Left lung (tissue), 10 donors: ENCODE results near the gene CHST14. TPM values are rescaled to one million over a fixed set of nuclear protein-coding genes. Genes with fewer than 3 reads are reported as not detected.

Source experiments
- ATAC-seq: fragments of 200-7000 bp; cut with Tn5 transposase; one replicate; pipeline ENCODE4 v1.9.1; 2020; ENCODE audit warnings: moderate library complexity
- DNase-seq, 4 donors: peaks; one replicate each; pipeline ENCODE4 v3.0.0-alpha.2; 2013 to 2020
- H3K27ac ChIP-seq, 2 donors: fragments of 200-600 bp; sonication (generic) in 1 of 2; one replicate each; pipeline versions ENCODE4 v1.5.0 to v1.8.0; 2020 to 2021
- H3K27me3 ChIP-seq, 2 donors: fragments of 200-600 bp; sonication (generic) in 1 of 2; one replicate each; pipeline versions ENCODE4 v1.5.0 to v1.8.0; 2020 to 2021
- H3K36me3 ChIP-seq, 2 donors: fragments of 200-600 bp; sonication (generic) in 1 of 2; one replicate each; pipeline versions ENCODE4 v1.5.0 to v1.8.0; 2020 to 2021
- H3K4me1 ChIP-seq, 2 donors: fragments of 200-600 bp; one replicate each; pipeline ENCODE4 v1.8.0; 2021
- H3K4me3 ChIP-seq, 2 donors: fragments of 200-600 bp; sonication (generic) in 1 of 2; one replicate each; pipeline versions ENCODE4 v1.5.0 to v1.8.0; 2020 to 2021; ENCODE audit warnings: mild to moderate bottlenecking in 1 of 2
- H3K9me3 ChIP-seq, 2 donors: fragments of 200-600 bp; sonication (generic) in 1 of 2; one replicate each; pipeline versions ENCODE4 v1.5.0 to v1.8.0; 2020 to 2021
- intact Hi-C, 2 donors: fragments of 100-400 bp; cut with DNase I; formaldehyde crosslinking; loops; one replicate each; pipeline versions ENCODE4 v1.11.2 to v1.14.2; 2022
- polyA plus RNA-seq, 6 donors: library from polyadenylated mRNA; unstranded; fragments of 120-200 nt; gene quantifications; one replicate each; pipeline ENCODE4 v1.2.1, GENCODE V29; 2013; ENCODE audit not compliant: insufficient read length in 6 of 6
- total RNA-seq, 2 donors: library from RNA; stranded (reverse); fragmentation: NEBNext Ultra II Directional; extraction: Animal tissue kit (Norgen Biotek cat#: 25700); gene quantifications; one replicate each; pipeline ENCODE4 v1.2.1, GENCODE V29; 2021
- TF ChIP-seq, protein P1 (sequence below), 2 donors: fragments of 200-600 bp; sonication (generic) in 1 of 2; IDR thresholded peaks; one replicate each; pipeline versions ENCODE4 v1.5.0 to v1.8.0; 2021; ENCODE audit warnings: antibody characterized with exemption in 2 of 2
- donor health status: DM: no; HTN: yes; CAD: no.
- donor health status: DM: no; HTN: no; CAD: no.

The CHST14 gene
- total and polyA plus RNA-seq, 8 donors = 15.1 to 44.1 (median 37.4) TPM

DNA sequence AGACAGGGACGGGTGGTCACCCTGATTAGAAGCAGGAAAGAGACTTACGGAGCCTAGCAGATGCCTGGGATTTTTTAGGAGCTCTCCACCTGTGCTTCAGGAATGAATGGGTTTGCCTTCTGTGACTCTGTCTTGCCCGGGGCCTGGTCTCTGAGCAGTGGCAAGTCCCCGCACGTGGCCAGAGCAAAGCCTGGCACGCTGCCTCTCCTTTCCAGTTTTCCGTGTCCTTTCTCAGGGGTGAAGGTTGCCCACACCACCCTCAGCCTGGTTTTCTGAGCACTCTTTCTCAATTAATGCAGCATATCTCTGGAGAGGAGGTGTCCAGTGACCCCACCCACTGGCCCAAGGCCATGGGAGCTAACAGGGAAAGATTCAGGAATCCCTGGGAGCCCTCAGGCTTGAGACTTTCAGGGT is 14.5 kb upstream of the CHST14 start:
- Histone ChIP-seq H3K9me3 (no peaks in the 10 kb centered on the region), H3K36me3 (peaks cover 0 to 27% of the 10 kb centered on the region in 2 donors), H3K4me1 (peaks cover 19 to 56% of the 10 kb centered on the region in 2 donors), H3K27me3 (no peaks in the 10 kb centered on the region), H3K4me3 (no peak overlapping the region), H3K27ac (no peak overlapping the region)
- peak; percentile 70 for ATAC-seq
- peak in 1 of 4 donors; percentile 53 for DNase-seq
- TF ChIP-seq, protein P1, sequence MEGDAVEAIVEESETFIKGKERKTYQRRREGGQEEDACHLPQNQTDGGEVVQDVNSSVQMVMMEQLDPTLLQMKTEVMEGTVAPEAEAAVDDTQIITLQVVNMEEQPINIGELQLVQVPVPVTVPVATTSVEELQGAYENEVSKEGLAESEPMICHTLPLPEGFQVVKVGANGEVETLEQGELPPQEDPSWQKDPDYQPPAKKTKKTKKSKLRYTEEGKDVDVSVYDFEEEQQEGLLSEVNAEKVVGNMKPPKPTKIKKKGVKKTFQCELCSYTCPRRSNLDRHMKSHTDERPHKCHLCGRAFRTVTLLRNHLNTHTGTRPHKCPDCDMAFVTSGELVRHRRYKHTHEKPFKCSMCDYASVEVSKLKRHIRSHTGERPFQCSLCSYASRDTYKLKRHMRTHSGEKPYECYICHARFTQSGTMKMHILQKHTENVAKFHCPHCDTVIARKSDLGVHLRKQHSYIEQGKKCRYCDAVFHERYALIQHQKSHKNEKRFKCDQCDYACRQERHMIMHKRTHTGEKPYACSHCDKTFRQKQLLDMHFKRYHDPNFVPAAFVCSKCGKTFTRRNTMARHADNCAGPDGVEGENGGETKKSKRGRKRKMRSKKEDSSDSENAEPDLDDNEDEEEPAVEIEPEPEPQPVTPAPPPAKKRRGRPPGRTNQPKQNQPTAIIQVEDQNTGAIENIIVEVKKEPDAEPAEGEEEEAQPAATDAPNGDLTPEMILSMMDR (IDR thresholded peaks at IDR 0.05) = no peak
- intact Hi-C loops = no loop called here

DNA sequence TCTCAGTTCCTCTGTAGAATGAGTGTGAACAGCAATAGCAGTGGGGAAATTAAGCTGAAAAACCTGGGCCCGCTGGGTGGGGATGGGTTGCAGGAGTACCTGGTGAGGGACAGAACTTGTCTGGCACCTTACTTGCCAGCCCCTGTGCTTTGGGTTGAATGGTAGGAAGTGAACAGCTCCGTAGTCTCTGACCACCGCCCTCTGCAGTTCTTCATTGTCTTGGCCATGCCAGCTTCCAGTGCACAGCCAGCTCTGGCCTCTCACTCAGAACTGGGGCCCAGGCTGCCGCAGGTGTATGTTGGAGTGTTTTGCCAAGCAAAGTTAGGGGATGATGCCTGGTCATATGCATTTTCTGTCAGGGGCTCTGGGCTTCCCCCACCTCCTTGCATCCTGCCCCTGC is 14.0 kb upstream of the CHST14 start:
- peaks cover 0 to 30% of the 10 kb centered on the region in 2 donors for H3K36me3 ChIP-seq
- ATAC-seq (peak; percentile 11), DNase-seq (no peak)
- intact Hi-C loops = no loop called here
- no peaks in the 10 kb centered on the region for H3K9me3 ChIP-seq
- TF ChIP-seq, protein P1 (IDR thresholded peaks at IDR 0.05) = no peak
- no peaks in the 10 kb centered on the region for H3K27me3 ChIP-seq
- no peak overlapping the region for H3K27ac ChIP-seq
- no peak overlapping the region for H3K4me3 ChIP-seq
- peaks cover 19 to 51% of the 10 kb centered on the region in 2 donors for H3K4me1 ChIP-seq

DNA sequence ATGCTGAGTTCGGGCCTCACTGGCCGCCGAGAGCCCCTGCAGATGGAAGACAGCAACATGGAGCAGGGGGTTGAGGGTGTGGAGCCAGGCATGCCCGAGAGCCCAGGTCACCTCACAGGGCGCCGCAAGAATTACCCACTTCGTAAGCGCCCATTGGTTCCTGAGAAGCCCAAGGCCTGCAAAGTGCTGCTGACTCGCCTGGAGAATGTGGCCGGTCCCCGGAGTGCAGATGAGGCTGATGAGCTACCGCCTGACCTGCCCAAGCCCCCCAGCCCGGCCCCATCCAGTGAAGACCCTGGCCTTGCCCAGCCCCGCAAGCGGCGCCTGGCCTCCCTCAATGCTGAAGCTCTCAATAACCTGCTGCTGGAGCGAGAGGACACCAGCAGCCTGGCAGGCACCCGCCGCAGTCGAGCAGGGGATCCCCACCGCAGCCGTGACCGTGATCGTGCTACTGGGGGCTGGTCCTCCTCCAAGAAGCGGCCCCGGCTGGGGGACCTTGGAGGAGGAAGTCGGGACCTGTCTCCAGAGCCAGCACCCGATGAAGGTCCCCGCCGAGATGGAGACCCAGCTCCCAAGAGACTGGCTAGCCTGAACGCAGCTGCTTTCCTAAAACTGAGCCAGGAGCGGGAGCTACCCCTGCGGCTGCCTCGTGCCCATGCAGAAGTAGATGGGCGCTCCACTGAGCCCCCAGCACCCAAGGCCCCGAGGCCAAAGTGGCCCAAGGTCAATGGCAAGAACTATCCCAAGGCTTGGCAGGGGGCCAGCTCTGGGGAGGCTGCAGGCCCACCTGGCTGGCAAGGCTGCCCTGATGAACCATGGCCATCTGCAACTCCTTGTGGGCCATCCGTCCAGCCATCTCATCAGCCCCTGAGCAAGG is 12.1 kb upstream of the CHST14 start:
- intact Hi-C loops = no loop called here
- H3K36me3 ChIP-seq = peaks cover 0 to 47% of the 10 kb centered on the region in 2 donors
- no peaks in the 10 kb centered on the region for H3K27me3 ChIP-seq
- TF ChIP-seq, protein P1 (IDR thresholded peaks at IDR 0.05) = no peak
- H3K27ac ChIP-seq = no peak overlapping the region
- peaks cover 19 to 33% of the 10 kb centered on the region in 2 donors for H3K4me1 ChIP-seq
- H3K9me3 ChIP-seq = no peaks in the 10 kb centered on the region
- no peak overlapping the region for H3K4me3 ChIP-seq
- peak in 2 of 4 donors; percentile 29 to 72 for DNase-seq
- ATAC-seq = no peak

DNA sequence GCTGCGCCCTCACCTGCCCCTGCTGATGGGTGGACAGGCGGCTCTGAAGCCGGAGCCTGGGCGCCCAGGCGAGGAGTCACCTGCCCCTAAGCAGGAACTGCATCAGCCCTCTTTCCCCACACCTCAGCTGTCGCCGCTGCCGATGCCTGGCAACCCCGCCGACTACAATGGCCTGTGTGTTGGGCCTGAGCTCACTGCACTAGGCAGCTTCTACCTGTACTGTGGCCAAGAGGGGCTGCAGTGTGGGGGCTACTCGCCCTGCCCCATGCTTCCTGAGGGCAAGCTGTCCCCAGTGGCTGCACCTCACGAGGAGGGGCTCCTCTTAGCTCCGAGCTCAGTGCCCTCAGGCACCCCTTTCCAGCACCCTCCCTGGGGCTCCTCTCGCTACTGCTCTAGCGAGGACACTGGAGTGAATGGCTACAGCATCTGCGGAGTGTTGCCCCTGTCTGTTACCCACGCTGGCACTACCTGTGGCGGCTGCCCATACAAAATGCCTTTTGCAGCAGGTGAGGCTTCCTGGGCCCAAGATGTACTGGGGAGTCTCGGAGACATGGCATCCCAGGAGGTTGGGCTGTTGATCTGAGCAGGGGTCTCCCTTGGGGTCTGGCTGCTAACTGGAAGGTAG is 11.3 kb upstream of the CHST14 start:
- DNase-seq = peak in 2 of 4 donors; percentile 16 to 76

More for the DNA sequence above, 11.3 kb upstream of the CHST14 start:
- intact Hi-C loops = no loop called here
- H3K4me3 ChIP-seq = no peak overlapping the region
- no peaks in the 10 kb centered on the region for H3K9me3 ChIP-seq
- H3K27ac ChIP-seq = no peak overlapping the region
- no peaks in the 10 kb centered on the region for H3K27me3 ChIP-seq
- TF ChIP-seq, protein P1 (IDR thresholded peaks at IDR 0.05) = no peak
- peaks cover 19 to 26% of the 10 kb centered on the region in 2 donors for H3K4me1 ChIP-seq
- H3K36me3 ChIP-seq = peaks cover 0 to 55% of the 10 kb centered on the region in 2 donors
- no peak for ATAC-seq
